MCF 10A (cell line): ENCODE measurements around the gene SSX2IP. TPM values are rescaled to one million over a fixed set of nuclear protein-coding genes. Genes with fewer than 3 reads are reported as not detected.

ENCODE experiments used
- BruUV-seq: library from RNA; stranded (reverse); fragments of 400-500 nt; replicated peaks from 2 replicates; lab custom pipeline; 2021; lab: Mats Ljungman, UMichigan
- CTCF ChIA-PET: fragments of 300-600 bp; sonication (Branson Sonifier 250); formaldehyde crosslinking; extraction: SDS; loops from one replicate; lab custom pipeline; 2021; ENCODE audit warnings: antibody characterized with exemption, inconsistent platforms; lab: Yijun Ruan, JAX
- POLR2A ChIA-PET: fragments of 300-600, 350-650 bp; sonication (Branson Sonifier 250); formaldehyde crosslinking; extraction: SDS; loops from one replicate; lab custom pipeline; 2020; ENCODE audit warnings: antibody characterized with exemption, inconsistent platforms; lab: Yijun Ruan, JAX
- DNase-seq: peaks from one replicate; pipeline ENCODE4 v3.0.0-alpha.2; 2018; ENCODE audit not compliant: unreplicated experiment
- H3K27ac Mint-ChIP-seq: one replicate; pipeline ENCODE4 v1.8.0; 2022; ENCODE audit warnings: mild to moderate bottlenecking, low read depth, mixed read lengths; ENCODE audit not compliant: unreplicated experiment
- H3K27me3 Mint-ChIP-seq: one replicate; pipeline ENCODE4 v1.8.0; 2022; ENCODE audit warnings: mixed read lengths; ENCODE audit not compliant: insufficient read depth, unreplicated experiment
- H3K36me3 Mint-ChIP-seq: one replicate; pipeline ENCODE4 v1.8.0; 2022; ENCODE audit warnings: mild to moderate bottlenecking, moderate library complexity, mixed read lengths; ENCODE audit not compliant: insufficient read depth, unreplicated experiment
- H3K4me1 Mint-ChIP-seq: one replicate; pipeline ENCODE4 v1.8.0; 2022; ENCODE audit warnings: mixed read lengths; ENCODE audit not compliant: insufficient read depth, unreplicated experiment
- H3K4me3 Mint-ChIP-seq: one replicate; pipeline ENCODE4 v1.8.0; 2022; ENCODE audit warnings: mild to moderate bottlenecking, moderate library complexity, mixed read lengths; ENCODE audit not compliant: unreplicated experiment
- H3K9me3 Mint-ChIP-seq: one replicate; pipeline ENCODE4 v1.8.0; 2022; ENCODE audit warnings: mixed read lengths; ENCODE audit not compliant: unreplicated experiment
- CTCF ChIP-seq: fragments of 200-600 bp; IDR thresholded peaks from one replicate; pipeline ENCODE4 v1.8.0; 2022; ENCODE audit warnings: antibody characterized with exemption, mild to moderate bottlenecking; ENCODE audit not compliant: unreplicated experiment
- intact Hi-C: fragments of 100-400 bp; cut with micrococcal nuclease; formaldehyde crosslinking; loops from 2 replicates; pipeline ENCODE4 v1.14.1; 2022
- total RNA-seq: library from RNA; stranded (reverse); gene quantifications from 2 replicates; pipeline ENCODE4 v1.2.3, GENCODE V29; 2022

Gene SSX2IP
- total RNA-seq, 1 experiment from 2014 or later = 19.4 TPM

- Mint-ChIP-seq H3K4me1 (peaks cover 12% of the 10 kb centered on the region), H3K9me3 (no peaks in the 10 kb centered on the region), H3K4me3 (no peak overlapping the region), H3K27ac (no peak overlapping the region), H3K27me3 (no peaks in the 10 kb centered on the region), H3K36me3 (no peaks in the 10 kb centered on the region)
- BruUV-seq = no TSS peak
- ChIA-PET CTCF (interaction anchor here (0.6 kb wide), 1 partner anchor 530 kb away, joined by 3 read pairs; no protein-coding TSS in a partner anchor), POLR2A (interaction anchor here (0.9 kb wide), 1 partner anchor 8 kb away, joined by 3 read pairs; no protein-coding TSS in a partner anchor)
- intact Hi-C loops = no loop called here
- no peak for DNase-seq
- TF ChIP-seq CTCF = no peak
These were observed 8.2 kb downstream of the SSX2IP start for GRCh38 chr1:84682047-84682446.

- no peaks in the 10 kb centered on the region for H3K36me3 Mint-ChIP-seq
- DNase-seq = no peak
- no peaks in the 10 kb centered on the region for H3K27me3 Mint-ChIP-seq
- no peak for TF ChIP-seq CTCF
- H3K4me3 Mint-ChIP-seq = no peak overlapping the region
- H3K4me1 Mint-ChIP-seq = no peaks in the 10 kb centered on the region
- intact Hi-C loops = no loop called here
- BruUV-seq = no TSS peak
- ChIA-PET POLR2A (interaction anchor here (0.6 to 1.1 kb wide), 4 partner anchors 9 to 72 kb away, joined by 3 to 5 read pairs (median 4); no protein-coding TSS in a partner anchor), CTCF (interaction anchor here (0.9 to 1.7 kb wide), 3 partner anchors 9 to 12 kb away, joined by 3 to 4 read pairs (median 3); no protein-coding TSS in a partner anchor)
- H3K27ac Mint-ChIP-seq = no peak overlapping the region
- no peaks in the 10 kb centered on the region for H3K9me3 Mint-ChIP-seq
These were observed 12.7 kb downstream of the SSX2IP start for GRCh38 chr1:84677415-84678099.

- Mint-ChIP-seq H3K4me1 (no peaks in the 10 kb centered on the region), H3K36me3 (no peaks in the 10 kb centered on the region), H3K9me3 (no peaks in the 10 kb centered on the region), H3K27me3 (no peaks in the 10 kb centered on the region), H3K27ac (no peak overlapping the region), H3K4me3 (no peak overlapping the region)
- ChIA-PET POLR2A (interaction anchor here (2.6 kb wide), 1 partner anchor 13 kb away, joined by 11 read pairs; no protein-coding TSS in a partner anchor), CTCF (interaction anchor here (0.6 to 1.5 kb wide), 6 partner anchors 13 to 559 kb away, joined by 3 to 7 read pairs (median 4); no protein-coding TSS in a partner anchor)
- DNase-seq = no peak
- TF ChIP-seq CTCF = no peak
- intact Hi-C loops = no loop called here
- BruUV-seq = no TSS peak
These were observed 14.6 kb downstream of the SSX2IP start for GRCh38 chr1:84675631-84676030.

GRCh38 chr1:84675106-84675505 lies 15.2 kb downstream of the SSX2IP start:
- Mint-ChIP-seq H3K9me3 (no peaks in the 10 kb centered on the region), H3K27ac (no peak overlapping the region), H3K4me3 (no peak overlapping the region), H3K36me3 (no peaks in the 10 kb centered on the region), H3K4me1 (no peaks in the 10 kb centered on the region), H3K27me3 (no peaks in the 10 kb centered on the region)
- TF ChIP-seq CTCF = no peak
- DNase-seq = no peak
- BruUV-seq = no TSS peak
- CTCF ChIA-PET = interaction anchor here (0.6 to 1.5 kb wide), 5 partner anchors 11 to 281 kb away, joined by 3 to 7 read pairs (median 3); no protein-coding TSS in a partner anchor
- intact Hi-C loops = no loop called here
- POLR2A ChIA-PET = interaction anchor here (0.9 to 2.6 kb wide), 2 partner anchors 14 to 16 kb away, joined by 3 to 11 read pairs; no protein-coding TSS in a partner anchor
